HG03095 (cell line): ENCODE results near the gene MAPK8IP2.
A peak's percentile ranks its signal among the peaks of the same experiment; 100 is the strongest.
"Not testable (repeated sequence)": the region's sequence is repeated elsewhere in the genome, so short reads cannot be mapped to it uniquely, and the experiment has no call there.

Experiments used
- ATAC-seq: cut with Tn5 transposase; IDR thresholded peaks from one replicate; pipeline ENCODE4 v1.9.1; 2021; ENCODE audit warnings: moderate library complexity; ENCODE audit not compliant: unreplicated experiment

The MAPK8IP2 gene

DNA sequence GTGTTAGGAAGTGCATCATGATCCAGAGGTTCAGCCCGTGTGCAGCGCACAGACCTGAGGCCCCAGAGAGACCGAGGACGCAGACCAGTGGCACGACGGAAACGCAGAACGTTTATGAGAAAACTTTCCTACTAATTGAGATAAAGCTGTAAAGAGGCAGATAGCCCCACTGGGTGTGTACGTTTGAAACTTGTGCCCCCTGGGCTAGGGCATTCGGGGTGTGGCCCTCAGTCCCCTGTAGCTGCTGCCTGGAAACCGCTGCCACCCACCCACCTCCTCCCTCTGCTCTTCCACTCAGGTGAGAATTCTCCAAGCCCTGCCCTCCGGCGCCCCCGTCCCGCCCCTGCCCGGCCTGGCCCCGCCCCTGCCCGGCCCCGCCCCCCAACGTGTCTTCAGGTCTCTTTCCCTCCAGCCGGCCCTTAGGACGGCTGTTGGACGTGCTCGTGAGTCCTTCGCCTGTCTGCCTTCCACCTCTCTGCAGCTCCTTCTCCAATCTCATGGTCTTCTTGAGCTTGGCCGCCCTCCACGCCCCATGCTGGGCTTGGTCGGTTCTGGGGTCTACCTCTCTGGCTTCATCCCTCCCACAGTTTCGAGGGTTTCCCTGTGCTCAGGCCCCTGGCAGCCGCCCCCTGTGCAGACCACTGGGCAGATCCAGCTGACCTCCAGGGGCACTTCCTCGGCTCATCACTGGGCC lies 12.1 kb downstream of the MAPK8IP2 start:
- ATAC-seq, result no peak

DNA sequence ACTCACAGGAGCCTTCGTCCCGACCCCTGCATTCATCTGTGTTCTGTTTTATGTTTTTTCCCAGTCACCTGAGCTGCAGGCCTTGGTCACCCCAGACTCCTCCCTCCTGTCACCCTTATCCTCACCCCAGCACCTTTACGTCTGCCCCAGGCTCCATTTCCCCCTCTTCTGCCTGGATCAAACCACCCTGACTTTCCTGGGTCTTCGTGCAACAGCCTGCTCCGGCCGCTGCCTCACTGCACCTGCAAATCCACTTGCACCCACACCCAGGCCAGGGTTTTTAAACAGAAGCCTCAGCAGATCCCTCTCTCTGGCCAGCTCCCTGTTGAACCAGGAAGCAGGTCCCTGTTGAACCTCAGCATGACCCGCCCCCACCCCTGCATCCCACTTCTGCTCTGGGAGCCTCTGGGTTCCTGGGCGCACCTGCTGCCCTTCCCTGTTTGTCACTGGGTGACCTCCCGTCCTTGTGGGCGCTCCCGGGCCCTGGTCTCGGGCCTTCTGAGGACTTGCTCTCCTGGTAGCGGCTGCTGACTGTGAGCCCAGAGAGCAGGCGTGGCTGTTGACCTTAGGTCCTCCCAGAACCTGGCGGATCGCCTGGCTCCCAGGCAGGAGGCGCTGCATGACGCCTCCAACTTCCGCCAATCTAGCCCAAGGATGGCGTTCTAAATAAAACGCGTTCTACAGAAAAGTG lies 12.8 kb downstream of the MAPK8IP2 start:
- ATAC-seq, result no peak

DNA sequence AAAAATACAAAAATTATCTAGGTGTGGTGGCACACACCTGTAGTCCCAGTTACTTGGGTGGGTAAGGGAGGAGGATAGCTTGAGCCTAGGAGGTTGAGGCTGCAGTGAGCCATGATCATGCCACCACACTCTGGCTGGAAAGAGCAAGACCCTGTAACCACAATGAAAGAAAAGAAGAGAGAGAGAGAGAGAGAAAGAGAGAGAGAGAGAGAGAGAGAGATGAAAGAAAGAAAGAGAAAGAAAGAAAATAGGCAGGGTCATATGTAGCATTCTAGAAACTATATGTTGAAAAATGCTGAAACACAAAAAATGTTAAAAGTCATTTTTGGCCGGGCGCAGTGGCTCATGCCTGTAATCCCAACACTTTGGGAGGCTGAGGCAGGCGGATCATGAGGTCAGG lies 13.7 kb downstream of the MAPK8IP2 start:
- not testable (repeated sequence) for ATAC-seq

DNA sequence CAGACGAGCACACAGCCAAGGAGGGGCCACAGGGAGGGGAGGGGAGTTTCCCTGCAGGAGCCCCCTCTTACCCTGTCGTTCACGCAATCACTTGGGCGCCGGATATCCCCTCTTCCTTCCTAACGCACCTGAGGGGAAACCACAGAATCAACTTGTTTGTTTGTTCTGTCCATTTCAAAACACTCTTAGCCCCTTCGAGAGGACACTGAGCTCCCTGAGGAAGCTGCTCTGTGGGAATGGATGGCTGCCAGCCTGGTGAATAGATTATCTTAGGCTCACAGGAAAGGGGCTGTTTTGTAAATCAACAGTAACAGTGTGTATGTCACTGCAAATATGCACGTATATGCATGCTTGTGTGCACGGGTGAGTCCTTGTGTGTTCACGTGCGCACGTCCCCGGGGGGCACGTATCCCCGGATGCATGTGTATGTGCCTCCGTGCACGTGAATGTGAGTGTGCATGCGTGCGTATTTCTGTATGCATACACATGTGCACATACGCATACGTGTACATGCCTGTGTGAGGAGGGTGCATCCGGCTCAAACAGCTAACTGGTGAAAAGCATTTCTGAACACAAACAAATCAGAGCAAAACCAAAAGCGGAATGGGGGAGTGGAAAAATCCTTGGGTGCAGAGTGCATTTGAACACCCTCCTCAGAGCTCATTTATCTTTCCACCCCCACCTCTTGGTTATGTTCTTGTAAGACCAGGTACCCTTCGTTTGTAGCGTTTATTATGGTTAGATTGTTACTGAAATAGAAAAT lies 20.2 kb downstream of the MAPK8IP2 start:
- ATAC-seq, result peak; percentile 36

DNA sequence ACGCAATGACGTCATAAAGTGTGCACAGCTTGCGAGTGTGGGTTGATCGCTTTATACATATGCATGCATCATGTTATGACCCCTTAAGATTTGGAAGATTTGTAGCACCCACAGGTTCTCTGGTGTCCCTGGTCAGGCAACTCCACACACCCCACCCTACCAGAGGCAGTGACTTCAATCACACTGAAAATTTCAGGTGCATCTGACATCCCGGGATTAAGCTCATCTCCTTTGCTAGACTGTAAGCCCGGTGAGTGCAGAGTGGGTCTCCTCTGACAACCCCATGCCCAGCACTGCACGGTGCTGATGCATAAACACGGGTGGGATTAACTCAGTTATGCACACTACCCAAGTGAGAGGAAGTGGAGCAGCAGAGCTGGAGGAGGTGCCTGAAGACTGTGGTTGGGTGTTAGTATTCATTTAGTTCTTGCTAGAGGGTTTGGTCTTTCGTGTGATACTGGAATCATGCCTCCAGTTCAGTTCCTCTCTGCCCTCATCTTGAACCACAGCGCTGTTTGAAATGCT lies 20.8 kb downstream of the MAPK8IP2 start:
- peak; percentile 45 for ATAC-seq

DNA sequence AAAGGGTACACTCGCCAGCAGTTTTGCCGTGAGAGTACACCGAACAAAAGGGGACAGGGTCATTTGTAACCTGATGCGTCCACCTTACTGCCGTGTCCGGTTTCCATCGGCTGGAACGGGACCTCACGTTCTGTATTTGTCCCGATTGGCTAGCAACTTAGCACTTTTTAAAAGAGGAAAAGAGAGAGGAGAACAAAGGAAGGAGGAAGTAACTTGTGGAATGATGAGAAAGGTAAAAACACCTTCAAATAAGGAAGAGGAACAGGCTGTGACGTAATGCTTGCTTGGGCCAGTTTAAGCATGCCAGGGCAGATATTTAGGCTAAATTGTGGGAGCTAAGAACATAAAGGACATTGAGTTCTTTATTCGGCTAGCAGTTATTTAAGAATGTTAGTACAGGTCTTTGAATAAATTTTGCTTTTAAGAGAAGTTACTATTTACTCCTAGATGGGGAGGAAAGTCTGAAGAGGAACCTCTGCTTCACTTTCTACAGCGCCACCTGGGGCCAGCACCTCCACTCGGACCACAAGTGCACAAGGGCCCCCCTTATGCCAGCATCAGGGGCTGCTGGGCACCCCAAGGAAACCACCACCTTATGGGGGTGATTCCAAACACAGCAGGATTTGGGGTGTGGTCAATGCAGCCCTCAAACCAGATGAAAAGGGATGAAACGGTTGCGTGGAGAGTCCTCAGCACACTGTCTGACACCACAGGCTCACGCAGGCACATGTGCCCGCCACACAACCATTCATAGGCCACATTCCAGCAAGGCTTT lies 21.5 kb downstream of the MAPK8IP2 start:
- ATAC-seq, result no peak

DNA sequence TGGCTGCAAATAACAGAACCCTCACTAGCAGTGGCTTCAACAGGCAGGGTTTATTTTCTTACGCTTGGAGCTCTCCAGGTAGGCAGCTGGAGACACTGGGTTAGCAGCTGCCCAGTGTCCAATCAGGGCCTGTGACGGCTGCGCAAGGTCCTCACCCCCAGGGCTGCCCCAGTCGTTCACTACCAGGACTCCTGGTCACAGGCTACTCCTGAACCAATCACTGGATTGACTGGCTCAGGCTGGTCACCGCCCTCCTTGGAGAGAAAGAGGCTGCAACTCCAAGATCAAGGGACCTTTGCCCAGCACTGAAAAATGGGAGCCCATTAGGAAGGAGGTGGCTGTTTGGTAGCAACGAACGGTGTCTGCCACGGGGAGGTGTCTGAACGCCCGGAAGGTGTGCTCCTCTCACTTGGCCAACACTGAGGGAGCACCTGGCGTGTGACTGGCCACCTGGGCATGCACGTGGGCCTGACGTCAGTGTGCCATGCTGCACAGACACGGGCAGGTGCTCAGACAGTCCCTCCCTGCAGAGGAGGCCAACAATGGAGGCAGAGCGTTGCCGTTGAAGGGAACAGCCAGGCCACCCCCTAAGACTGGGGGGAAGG lies 22.2 kb downstream of the MAPK8IP2 start:
- no peak for ATAC-seq

DNA sequence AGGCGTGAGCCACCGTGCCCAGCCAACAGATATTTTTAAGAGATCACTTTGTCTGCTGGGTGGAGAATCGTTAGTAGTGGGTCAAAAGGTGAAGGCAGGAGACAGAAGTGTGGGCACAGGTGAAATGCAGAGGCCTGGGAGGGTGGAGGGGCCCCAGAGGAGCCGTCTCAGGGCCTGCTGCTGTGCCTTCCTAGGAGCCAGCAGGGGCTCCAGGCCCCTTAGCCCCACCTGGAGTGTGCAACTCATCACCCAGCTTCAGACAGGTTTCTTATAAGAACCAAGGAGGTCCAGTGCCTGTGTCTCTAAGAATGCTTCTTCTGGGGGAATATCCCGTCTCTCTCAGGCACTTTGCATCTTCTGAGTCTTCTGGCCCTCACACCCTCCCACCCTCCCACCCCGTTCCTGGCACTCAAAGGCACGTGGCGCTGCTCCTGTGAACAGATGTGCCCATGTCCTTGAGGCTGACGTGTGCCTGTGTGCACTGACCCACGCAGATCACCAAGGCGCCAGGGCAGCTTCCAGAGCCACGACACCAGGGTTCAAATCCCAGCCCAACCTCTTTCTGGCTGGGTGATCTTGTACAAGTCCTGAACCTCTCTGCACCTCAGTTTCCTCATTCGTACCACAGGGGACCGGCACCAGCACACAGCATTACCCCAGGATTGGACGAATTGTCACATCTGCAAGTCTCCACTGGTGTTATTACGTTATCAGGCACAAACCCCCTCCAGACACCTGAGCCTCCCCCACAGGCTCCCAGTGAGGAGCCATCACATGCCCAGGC lies 23.9 kb downstream of the MAPK8IP2 start:
- no peak for ATAC-seq

DNA sequence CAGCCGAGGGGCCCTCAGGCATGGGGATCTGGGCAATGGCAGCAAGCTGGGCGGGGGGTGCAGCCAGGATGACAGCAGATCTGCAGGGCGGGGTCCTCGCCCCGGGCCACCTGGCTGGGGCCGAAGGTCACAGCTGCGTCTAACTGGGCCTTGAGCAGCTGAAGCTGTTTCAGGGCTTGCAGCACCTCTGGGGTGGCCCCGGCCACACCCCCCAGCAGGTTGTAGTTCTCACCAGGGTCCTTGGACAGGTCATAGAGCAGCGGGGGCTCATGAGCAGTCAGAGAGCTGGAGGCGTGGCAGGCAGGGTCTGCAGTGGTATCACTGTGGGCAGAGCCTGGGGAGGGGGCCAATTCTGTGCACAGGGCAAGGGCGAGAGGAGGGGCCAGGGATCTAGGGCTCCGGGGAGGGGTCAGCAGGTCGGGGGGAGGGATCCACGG lies 24.6 kb downstream of the MAPK8IP2 start:
- ATAC-seq, result no peak

DNA sequence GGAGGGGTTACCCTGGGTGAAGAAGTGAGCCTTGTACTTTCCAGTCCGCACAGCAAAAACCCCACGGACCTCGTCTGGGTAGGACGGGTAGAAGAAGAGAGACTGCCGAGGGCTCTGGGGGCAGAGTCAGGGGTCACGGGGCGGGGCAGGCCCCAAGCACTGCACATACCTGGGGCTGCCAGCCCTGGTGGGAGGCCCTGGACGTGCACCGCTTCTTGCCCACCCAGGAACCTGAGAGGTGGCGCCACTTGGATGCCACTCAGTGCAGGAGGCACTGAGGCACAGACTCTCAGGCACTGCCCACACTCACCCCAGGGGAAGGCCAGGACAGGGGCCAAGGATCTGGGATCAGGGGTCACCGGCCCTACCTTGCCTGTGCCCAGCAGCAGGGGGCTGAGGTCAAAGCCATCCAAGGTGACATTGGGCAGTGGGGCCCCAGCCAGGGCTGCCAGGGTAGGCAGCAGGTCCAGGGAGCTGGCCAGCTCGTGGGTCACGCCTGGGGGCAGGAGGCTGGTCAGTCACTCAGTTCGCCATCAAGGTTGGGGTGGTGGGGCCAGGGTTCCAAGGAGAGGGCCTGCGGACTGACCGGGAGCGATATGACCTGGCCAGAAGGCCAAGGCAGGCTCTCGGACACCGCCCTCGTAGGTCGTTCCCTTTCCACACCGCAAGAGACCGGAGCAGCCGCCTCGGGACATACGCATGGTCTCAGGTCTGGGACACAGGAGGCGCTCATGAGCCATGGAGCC lies 25.1 kb downstream of the MAPK8IP2 start:
- no peak for ATAC-seq

DNA sequence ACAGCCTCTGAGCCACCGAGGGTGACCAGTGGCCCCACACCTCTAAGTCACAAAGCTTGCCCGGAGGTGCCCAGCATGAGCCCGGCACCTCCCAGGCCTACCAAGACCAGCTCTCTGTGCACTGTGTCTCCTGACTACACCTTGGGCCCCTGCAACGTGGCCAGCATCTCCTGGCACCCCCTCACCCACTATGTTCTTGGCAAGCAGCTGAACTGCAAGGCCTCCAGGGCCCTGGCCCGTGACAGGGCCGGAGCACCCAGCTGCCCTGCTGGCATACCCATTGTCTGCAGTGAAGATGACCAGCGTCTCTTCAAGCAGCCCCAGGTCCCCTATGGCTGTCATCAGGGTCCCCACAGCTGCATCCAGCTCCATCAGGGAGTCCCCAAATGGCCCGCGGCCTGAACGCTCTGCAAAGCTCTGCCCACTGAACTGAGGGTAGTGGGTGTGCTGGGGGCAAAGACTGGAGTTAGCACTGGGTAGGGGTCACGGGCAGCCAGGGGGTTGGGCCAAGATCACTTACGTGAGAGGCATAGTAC lies 25.8 kb downstream of the MAPK8IP2 start:
- ATAC-seq, result no peak

DNA sequence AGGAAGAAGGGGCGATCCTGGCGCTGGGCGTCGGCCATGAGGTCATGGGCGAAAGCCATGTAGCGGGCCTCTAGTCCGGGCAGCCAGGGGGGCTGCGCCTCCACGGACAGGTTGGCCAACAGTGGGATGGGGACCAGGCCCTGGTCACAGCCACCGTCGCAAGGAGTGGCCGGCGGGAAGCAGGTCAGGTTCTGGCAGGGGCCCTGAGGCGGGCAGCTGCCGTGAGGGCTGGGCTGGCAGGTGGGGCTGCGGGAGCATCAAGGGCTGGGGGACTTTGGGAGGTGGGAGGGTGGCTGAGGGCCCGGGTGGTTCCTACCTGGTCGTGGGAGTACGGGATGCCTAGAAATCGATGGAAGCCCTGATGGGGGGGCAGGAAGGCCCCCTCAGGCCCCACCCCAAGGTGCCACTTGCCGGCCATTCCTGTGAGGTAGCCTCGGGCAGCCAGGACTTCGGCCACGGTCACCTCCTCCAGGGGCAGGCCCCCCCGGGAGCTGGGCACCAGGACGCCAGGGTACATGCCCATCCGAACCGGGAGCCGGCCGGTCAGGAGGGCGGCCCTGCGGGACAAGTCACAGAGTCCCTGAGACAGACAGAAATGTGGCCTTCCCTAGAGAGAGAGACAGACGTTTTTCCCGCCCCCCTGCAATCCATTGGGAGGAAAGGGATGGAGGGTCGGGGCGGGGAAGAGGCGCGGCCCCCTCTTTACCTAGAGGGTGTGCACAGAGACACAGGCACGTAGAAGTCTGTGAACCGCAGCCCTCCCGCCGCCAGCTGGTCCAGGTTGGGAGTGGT lies 26.5 kb downstream of the MAPK8IP2 start:
- no peak for ATAC-seq

DNA sequence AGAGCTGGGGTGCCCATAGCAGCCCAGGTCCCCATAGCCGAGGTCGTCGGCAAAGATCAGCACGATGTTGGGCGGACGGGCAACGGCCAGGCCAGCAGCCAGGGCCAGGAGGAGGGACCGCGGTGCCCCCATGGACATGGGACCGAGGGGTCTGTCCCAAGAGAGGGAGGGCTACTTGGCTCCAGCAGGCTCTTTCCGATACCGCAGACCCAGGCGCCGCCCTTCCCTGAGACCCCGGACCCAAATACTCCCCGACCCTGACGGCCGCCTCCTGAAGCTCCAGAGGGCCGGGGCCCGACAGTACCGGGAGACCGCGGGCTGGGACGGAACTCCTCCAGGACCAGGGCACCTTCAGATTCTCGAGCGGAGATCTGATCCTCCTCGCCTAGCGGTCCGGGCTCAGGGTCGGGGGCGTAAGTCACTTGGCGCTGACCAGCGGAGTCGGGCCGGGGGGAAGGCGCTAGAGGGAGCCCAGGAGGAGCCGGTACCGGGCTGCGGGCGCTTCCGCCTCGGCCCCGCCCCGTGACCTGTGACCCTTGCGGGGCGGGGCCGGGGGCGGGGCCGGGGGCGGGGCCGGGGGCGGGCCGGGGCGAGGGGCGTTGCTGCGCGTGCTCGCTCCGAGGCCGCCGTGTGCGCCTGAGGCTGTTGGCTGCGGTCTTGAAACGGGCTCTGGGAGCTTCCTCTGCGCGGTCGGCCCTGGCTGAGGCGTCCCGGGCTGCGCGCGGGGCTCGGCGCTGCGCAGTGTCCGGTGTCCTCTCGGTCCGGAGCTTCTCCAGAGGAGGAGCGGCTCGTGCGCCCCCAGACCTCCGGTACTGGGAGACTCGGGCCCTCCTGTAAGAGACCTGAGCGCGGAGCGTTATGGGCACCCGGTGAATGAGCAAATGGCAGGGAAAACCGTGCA lies 27.3 kb downstream of the MAPK8IP2 start, which contains the start of gene ARSA:
TSS of gene ARSA (minus strand) at position 511 of the 901 bp plus-strand sequence. CDS start at position 138, 373 bp downstream.
- ATAC-seq, result no peak

DNA sequence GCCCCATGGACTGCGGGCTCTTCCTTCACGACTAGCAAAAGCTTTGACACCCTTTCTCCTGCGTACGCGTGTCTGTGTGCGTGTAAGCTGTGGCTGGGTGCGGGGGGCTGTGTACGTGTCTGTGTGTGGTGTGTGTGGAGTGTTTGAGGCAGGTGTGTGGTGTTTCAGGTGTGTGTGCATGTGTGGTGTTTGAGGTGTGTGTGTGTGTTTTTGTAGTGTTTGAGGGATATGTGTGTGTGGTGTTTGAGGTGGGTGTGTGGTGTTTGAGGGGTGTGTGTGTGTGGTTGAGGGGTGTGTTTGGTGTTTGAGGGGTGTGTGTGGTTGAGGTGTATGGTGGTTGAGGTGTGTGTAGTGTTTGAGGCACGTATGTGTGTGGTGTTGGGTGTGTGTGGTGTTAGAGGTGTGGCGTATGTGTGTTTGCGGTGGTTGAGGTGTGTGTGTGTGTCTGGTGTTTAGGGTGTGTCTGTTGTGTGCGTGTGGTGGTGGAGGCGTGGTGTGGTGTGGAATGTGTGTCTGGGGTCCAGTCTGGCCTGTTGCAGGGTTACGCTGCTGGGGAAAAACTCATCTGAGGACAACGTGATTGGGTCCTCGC lies 28.0 kb downstream of the MAPK8IP2 start:
- ATAC-seq, result no peak

DNA sequence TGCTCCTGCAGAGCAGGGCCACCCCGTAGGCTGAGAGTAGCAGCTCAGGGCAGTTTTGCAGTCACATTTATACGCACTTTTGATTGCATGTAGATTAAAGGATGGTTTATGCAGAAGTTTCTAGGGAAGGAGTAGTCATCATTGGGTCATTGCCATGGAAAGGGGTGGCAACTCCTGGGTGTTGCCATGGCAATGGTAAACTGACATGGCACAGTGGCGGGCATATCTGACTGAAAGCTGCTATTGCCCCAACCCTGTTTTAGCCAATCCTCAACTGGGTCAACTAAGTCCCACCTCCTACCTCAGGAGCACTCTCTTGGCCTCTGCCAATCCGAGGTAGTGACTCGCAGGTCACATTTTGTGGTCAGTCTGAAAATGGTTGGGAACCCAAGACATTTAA lies 29.8 kb downstream of the MAPK8IP2 start:
- no peak for ATAC-seq

DNA sequence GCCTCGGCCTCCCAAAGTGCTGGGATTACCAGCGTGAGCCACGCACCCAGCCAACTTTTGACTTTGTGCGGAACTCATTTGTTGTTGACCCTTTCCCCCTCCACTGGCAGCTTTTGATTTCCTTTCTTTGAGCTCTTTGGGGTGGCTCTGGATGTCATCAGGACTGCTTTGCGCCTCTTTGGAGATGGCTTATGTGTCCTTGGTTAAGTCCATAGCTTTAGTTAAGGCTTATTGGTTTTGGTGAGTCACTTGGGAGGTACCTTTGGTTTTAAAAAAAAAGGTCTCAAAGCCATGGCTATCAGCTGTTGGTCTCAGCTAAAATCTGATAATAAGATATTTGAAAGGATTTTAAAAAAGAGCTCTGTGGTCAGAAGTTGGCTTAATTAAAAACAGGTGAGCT lies 32.5 kb downstream of the MAPK8IP2 start:
- no peak for ATAC-seq
